ENCODE measurements around the gene PLCL1.

Gene PLCL1

GRCh38 chr2:197929886-197930227, 125.5 kb downstream of the PLCL1 start:
- Histone ChIP-seq H3K9me2 (replicated peaks; ENCODE audit: insufficient read depth, low read length) (no peaks in the 10 kb centered on the region), H3K9ac (ENCODE audit: low read length) (no peak overlapping the region), H3K9me3 (replicated peaks; ENCODE audit: insufficient read depth, low read length) (no peaks in the 10 kb centered on the region), H3K4me2 (ENCODE audit: low read depth, low read length) (no peak overlapping the region), H3K79me2 (ENCODE audit: low read length) (no peaks in the 10 kb centered on the region), H4K20me1 (ENCODE audit: insufficient read depth, low read length) (no peaks in the 10 kb centered on the region), H3K4me1 (ENCODE audit: low read length) (peaks cover 22% of the 10 kb centered on the region), H3K4me3 (ENCODE audit: low read length) (no peak overlapping the region), H3K27me3 (replicated peaks; ENCODE audit: insufficient read depth, low read length) (0 out of 2 replicates have a peak, but pooled peaks cover 7% of the 10 kb centered on the region), H3K36me3 (replicated peaks; ENCODE audit: insufficient read depth, low read length) (no peaks in the 10 kb centered on the region), H3F3A (ENCODE audit: insufficient read depth, low read length) (peaks cover 6% of the 10 kb centered on the region; the same call in 1 of the 2 replicates), H2AFZ (ENCODE audit: low read length) (no peak overlapping the region), H3K27ac (ENCODE audit: low read length) (no peak overlapping the region)
- no peak for TF ChIP-seq EZH2phosphoT487 (IDR thresholded peaks at IDR 0.05; ENCODE audit: low read length)
- no peak for TF ChIP-seq CTCF (IDR thresholded peaks at IDR 0.05; ENCODE audit: low read length)
- TF ChIP-seq EZH2 (optimal IDR thresholded peaks at IDR 0.05; ENCODE audit: low read depth, low read length), result no peak
- no peak for DNase-seq

GRCh38 chr2:197930570-197931278, 126.3 kb downstream of the PLCL1 start:
- Histone ChIP-seq H3K4me1 (ENCODE audit: low read length) (peaks cover 21% of the 10 kb centered on the region), H2AFZ (ENCODE audit: low read length) (no peak overlapping the region), H3K27ac (ENCODE audit: low read length) (no peak overlapping the region), H3K4me2 (ENCODE audit: low read depth, low read length) (no peak overlapping the region), H3K9me2 (replicated peaks; ENCODE audit: insufficient read depth, low read length) (no peaks in the 10 kb centered on the region), H3K9me3 (replicated peaks; ENCODE audit: insufficient read depth, low read length) (no peaks in the 10 kb centered on the region), H4K20me1 (ENCODE audit: insufficient read depth, low read length) (no peaks in the 10 kb centered on the region), H3F3A (ENCODE audit: insufficient read depth, low read length) (peaks cover 6% of the 10 kb centered on the region; the same call in 1 of the 2 replicates), H3K36me3 (replicated peaks; ENCODE audit: insufficient read depth, low read length) (no peaks in the 10 kb centered on the region), H3K79me2 (ENCODE audit: low read length) (no peaks in the 10 kb centered on the region), H3K27me3 (replicated peaks; ENCODE audit: insufficient read depth, low read length) (0 out of 2 replicates have a peak, but pooled peaks cover 7% of the 10 kb centered on the region), H3K4me3 (ENCODE audit: low read length) (no peak overlapping the region), H3K9ac (ENCODE audit: low read length) (no peak overlapping the region)
- TF ChIP-seq EZH2phosphoT487 (IDR thresholded peaks at IDR 0.05; ENCODE audit: low read length) (no peak), CTCF (IDR thresholded peaks at IDR 0.05; ENCODE audit: low read length) (no peak), EZH2 (optimal IDR thresholded peaks at IDR 0.05; ENCODE audit: low read depth, low read length) (no peak)
- no peak for DNase-seq

GRCh38 chr2:197931661-197932312, 127.4 kb downstream of the PLCL1 start:
- Histone ChIP-seq H2AFZ (ENCODE audit: low read length) (no peak overlapping the region), H3K4me1 (ENCODE audit: low read length) (peaks cover 10% of the 10 kb centered on the region), H3K36me3 (replicated peaks; ENCODE audit: insufficient read depth, low read length) (no peaks in the 10 kb centered on the region), H3K9me3 (replicated peaks; ENCODE audit: insufficient read depth, low read length) (no peaks in the 10 kb centered on the region), H3K27ac (ENCODE audit: low read length) (no peak overlapping the region), H3K4me2 (ENCODE audit: low read depth, low read length) (no peak overlapping the region), H3K79me2 (ENCODE audit: low read length) (no peaks in the 10 kb centered on the region), H3K9ac (ENCODE audit: low read length) (no peak overlapping the region), H4K20me1 (ENCODE audit: insufficient read depth, low read length) (no peaks in the 10 kb centered on the region), H3K4me3 (ENCODE audit: low read length) (no peak overlapping the region), H3K9me2 (replicated peaks; ENCODE audit: insufficient read depth, low read length) (no peaks in the 10 kb centered on the region), H3F3A (ENCODE audit: insufficient read depth, low read length) (no peaks in the 10 kb centered on the region), H3K27me3 (replicated peaks; ENCODE audit: insufficient read depth, low read length) (0 out of 2 replicates have a peak, but pooled peaks cover 7% of the 10 kb centered on the region)
- no peak for DNase-seq
- TF ChIP-seq CTCF (IDR thresholded peaks at IDR 0.05; ENCODE audit: low read length) (no peak), EZH2 (optimal IDR thresholded peaks at IDR 0.05; ENCODE audit: low read depth, low read length) (no peak), EZH2phosphoT487 (IDR thresholded peaks at IDR 0.05; ENCODE audit: low read length) (no peak)
